Activated CD4-positive, alpha-beta memory T cell treated with anti-CD3 and anti-CD28 coated beads, Interleukin-2, amount 10 ng/mL, durations not matched to agents 7 days and 5 days (primary cell): ENCODE data around the gene BEAN1. TPM values are rescaled to one million over a fixed set of nuclear protein-coding genes. Genes with fewer than 3 reads are reported as not detected.
"Not testable (repeated sequence)": the region's sequence is repeated elsewhere in the genome, so short reads cannot be mapped to it uniquely, and the experiment has no call there.

Experiments used
- CTCF ChIA-PET: fragments of 350-600 bp; sonication (Branson Sonifier 250); formaldehyde crosslinking; loops from one replicate; lab custom pipeline; 2021; ENCODE audit warnings: antibody characterized with exemption, inconsistent platforms; lab: Charles Lee
- POLR2A ChIA-PET: fragments of 350-600 bp; sonication (Branson Sonifier 250); formaldehyde crosslinking; loops from one replicate; lab custom pipeline; 2021; ENCODE audit warnings: antibody characterized with exemption; lab: Charles Lee
- DNase-seq: peaks from one replicate; pipeline ENCODE4 v3.0.0-alpha.2; 2020
- H3K27ac Mint-ChIP-seq: one replicate; pipeline ENCODE4 v1.8.0; 2021; ENCODE audit warnings: mild to moderate bottlenecking, mixed read lengths
- H3K27me3 Mint-ChIP-seq: one replicate; pipeline ENCODE4 v1.8.0; 2021; ENCODE audit warnings: mixed read lengths
- H3K36me3 Mint-ChIP-seq: one replicate; pipeline ENCODE4 v1.8.0; 2021; ENCODE audit warnings: low read depth, mixed read lengths
- H3K4me1 Mint-ChIP-seq: one replicate; pipeline ENCODE4 v1.8.0; 2021; ENCODE audit warnings: mixed read lengths
- H3K4me3 Mint-ChIP-seq: one replicate; pipeline ENCODE4 v1.8.0; 2021; ENCODE audit warnings: mild to moderate bottlenecking, mixed read lengths
- H3K9me3 Mint-ChIP-seq: one replicate; pipeline ENCODE4 v1.8.0; 2021; ENCODE audit warnings: mixed read lengths
- total RNA-seq, 2 experiments: library from RNA; stranded (reverse); gene quantifications; one replicate each; pipeline ENCODE4 v1.2.3, GENCODE V29; 2021

The BEAN1 gene
- total RNA-seq, 2 experiments from 2014 or later: not detected

DNA sequence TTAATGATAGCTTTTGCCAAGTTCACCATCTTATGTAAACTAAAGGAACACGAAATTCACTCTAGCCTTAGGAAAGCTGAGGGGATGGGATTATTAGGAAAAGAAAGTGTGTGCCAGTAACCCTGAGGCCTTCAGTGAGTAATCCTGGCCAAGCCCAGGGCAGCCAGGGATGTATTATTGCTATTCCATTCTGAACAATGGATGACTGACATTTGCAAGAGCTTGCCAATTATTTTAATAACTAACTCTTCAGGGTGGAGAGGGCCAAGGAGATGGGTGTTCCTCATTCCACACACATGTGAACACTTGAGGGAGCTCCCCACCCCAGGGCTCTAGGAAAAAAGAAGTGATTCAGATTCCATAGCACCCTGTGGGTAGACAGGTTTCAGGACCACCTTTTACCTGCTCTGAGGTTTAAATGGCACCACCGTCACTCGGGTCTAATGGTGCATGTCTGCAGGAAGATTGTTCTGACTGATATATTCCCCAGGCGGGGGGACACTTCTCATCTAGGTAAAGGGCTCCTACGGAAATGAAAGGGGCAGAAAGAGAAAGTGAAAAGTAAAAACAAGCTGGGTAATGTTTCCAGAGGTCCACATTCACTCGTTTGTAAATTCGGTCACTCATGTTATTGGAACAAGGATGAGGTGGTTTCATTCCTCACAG, 81.3 kb downstream of the BEAN1 start:
- ChIA-PET CTCF (interaction anchor here (1.0 to 1.4 kb wide), 3 partner anchors 55 to 81 kb away, joined by 3 to 4 read pairs (median 4); no protein-coding TSS in a partner anchor), POLR2A (interaction anchor here (1.3 kb wide), 1 partner anchor 16 kb away, joined by 3 read pairs; no protein-coding TSS in a partner anchor)
- Mint-ChIP-seq H3K36me3 (peaks cover 5% of the 10 kb centered on the region), H3K9me3 (no peaks in the 10 kb centered on the region), H3K4me3 (no peak overlapping the region), H3K27me3 (no peaks in the 10 kb centered on the region), H3K27ac (no peak overlapping the region), H3K4me1 (peaks cover 13% of the 10 kb centered on the region)
- DNase-seq: no peak

DNA sequence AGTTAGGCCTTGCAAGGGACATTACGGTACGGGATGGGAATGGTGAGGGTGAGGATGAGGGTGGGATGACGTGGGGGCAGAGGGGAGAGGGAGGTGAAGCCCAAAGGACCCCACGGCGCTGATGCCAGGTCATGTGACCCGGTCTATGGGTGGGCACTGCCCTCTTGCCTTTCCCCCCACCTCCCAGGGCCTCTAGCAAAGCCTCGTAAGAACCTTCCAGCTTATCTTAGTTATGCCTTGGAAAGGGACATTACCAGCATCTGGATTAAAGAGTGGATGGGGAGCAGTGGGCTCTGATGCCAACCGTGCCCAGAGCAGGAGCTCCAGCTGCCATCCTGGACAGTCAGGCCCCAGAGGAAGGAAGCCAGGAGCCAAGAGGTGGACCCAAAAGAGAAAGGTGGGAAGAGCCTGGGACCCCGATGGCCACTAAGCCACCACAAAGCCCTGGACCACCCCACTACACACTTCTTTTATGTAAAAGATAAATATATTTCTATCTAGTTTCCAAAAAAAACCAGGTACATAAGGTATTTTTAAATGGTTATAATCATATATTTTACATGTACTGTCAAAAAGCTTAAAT, 81.9 kb downstream of the BEAN1 start:
- DNase-seq: no peak
- peaks cover 5% of the 10 kb centered on the region for H3K36me3 Mint-ChIP-seq
- H3K27me3 Mint-ChIP-seq: no peaks in the 10 kb centered on the region
- no peak overlapping the region for H3K4me3 Mint-ChIP-seq
- ChIA-PET CTCF (interaction anchor here (1.0 to 1.4 kb wide), 3 partner anchors 54 to 80 kb away, joined by 3 to 4 read pairs (median 4); no protein-coding TSS in a partner anchor), POLR2A (interaction anchor here (1.3 to 3.7 kb wide), 2 partner anchors 12 to 16 kb away, joined by 3 to 14 read pairs; no protein-coding TSS in a partner anchor)
- no peak overlapping the region for H3K27ac Mint-ChIP-seq
- H3K9me3 Mint-ChIP-seq: no peaks in the 10 kb centered on the region
- H3K4me1 Mint-ChIP-seq: peaks cover 10% of the 10 kb centered on the region

DNA sequence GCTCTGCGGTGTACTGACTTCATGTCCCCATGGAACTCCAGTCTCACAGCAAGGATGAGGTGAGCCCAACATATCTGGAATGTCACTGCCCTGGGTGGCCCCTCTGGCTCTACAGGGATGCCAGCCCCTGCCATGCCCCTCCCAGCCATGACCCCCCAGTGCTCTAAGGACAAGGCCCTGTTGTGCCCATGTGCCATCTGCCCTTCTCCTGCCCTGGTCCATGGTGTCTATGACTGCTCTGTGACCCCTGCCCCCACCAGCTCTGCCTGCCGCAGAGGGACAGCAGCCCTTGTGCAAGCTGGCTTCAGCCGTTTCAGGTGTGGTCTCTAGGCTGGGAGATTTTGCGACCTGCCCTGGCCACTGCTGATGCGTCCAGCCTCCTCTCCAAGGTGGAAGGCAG, 82.5 kb downstream of the BEAN1 start:
- Mint-ChIP-seq H3K27me3 (no peaks in the 10 kb centered on the region), H3K36me3 (peaks cover 5% of the 10 kb centered on the region), H3K9me3 (no peaks in the 10 kb centered on the region), H3K4me1 (peaks cover 10% of the 10 kb centered on the region), H3K4me3 (no peak overlapping the region), H3K27ac (no peak overlapping the region)
- no peak for DNase-seq
- ChIA-PET CTCF (interaction anchor here (0.6 kb wide), 1 partner anchor 26 kb away, joined by 4 read pairs; no protein-coding TSS in a partner anchor), POLR2A (interaction anchor here (3.7 kb wide), 1 partner anchor 12 kb away, joined by 14 read pairs; no protein-coding TSS in a partner anchor)

DNA sequence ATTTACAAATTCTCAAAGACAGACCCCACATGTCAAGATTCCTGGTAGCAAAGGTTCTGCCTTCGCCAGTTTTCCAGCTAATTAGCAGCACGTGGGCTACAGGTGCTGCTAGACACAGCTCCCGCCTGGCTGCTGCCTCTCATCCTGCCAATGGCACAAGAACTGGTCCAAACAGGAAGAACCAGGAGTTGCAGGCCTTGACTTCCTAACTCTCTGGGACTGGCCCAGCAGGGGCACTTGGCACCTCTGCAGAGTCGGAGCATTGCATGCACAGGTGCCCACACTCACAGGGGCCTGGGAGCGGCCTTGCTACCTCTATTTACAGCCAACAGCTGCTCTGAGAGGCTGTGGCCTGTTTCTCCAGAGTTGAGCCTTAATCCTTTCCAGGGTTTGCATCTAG, 83.2 kb downstream of the BEAN1 start:
- peaks cover 15% of the 10 kb centered on the region for H3K4me1 Mint-ChIP-seq
- H3K9me3 Mint-ChIP-seq: no peaks in the 10 kb centered on the region
- H3K27ac Mint-ChIP-seq: no peak overlapping the region
- ChIA-PET CTCF (no interaction called here), POLR2A (interaction anchor here (1.5 to 3.7 kb wide), 2 partner anchors 11 to 42 kb away, joined by 4 to 14 read pairs; partner anchors contain the start of gene CKLF)
- H3K36me3 Mint-ChIP-seq: peaks cover 5% of the 10 kb centered on the region
- no peaks in the 10 kb centered on the region for H3K27me3 Mint-ChIP-seq
- no peak for DNase-seq
- H3K4me3 Mint-ChIP-seq: no peak overlapping the region

DNA sequence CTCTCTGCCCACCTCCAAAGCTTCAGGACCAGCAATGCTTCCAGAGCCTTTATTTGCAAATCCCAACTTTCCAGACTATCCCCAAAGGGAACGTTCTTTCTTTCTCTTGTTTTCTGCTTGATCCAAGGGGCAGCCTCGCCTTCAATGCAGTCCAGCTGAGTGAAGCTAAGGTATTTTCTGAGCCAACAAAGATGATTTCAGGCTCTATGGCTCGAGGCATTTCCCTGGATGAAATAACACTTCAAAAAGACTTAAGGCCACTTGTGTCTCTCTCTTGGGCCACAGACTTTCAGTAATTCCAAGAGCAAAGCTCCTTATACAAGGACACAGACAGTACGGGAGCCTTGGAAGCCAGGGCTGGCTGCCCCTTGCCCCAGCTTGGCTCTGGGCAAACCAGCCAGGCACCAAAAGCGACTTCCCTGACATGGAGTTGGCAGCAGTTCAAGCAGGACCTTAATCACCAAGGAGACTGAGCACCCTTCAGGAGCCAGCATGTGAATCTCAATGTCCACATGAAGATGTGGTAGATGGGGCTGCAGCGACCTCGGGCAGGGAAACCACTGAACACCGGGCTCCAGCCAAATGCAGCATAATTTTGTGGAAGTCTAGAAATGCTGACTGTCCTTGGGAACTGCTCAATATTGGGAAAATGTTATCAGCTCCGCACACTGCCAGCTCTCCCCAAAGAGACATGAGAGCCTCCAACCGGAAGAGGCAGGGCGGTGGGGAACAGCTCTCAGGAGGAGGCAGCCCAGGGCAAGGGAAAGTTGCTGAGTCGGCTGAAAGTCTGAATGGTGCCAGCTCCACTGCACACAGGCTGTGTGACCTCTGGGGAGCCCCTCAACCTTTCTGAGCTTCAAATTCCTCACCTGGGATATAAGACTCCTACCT, 83.9 kb downstream of the BEAN1 start:
- H3K27ac Mint-ChIP-seq: no peak overlapping the region
- peaks cover 5% of the 10 kb centered on the region for H3K36me3 Mint-ChIP-seq
- no peak overlapping the region for H3K4me3 Mint-ChIP-seq
- ChIA-PET CTCF (interaction anchor here (1.3 to 2.4 kb wide), 3 partner anchors 41 to 154 kb away, joined by 4 to 11 read pairs (median 5); partner anchors contain the start of gene CKLF), POLR2A (interaction anchor here (0.8 to 3.7 kb wide), 4 partner anchors 10 to 98 kb away, joined by 3 to 14 read pairs (median 4); partner anchors contain the start of gene CKLF)
- DNase-seq: no peak
- H3K9me3 Mint-ChIP-seq: no peaks in the 10 kb centered on the region
- peaks cover 22% of the 10 kb centered on the region for H3K4me1 Mint-ChIP-seq
- H3K27me3 Mint-ChIP-seq: no peaks in the 10 kb centered on the region

DNA sequence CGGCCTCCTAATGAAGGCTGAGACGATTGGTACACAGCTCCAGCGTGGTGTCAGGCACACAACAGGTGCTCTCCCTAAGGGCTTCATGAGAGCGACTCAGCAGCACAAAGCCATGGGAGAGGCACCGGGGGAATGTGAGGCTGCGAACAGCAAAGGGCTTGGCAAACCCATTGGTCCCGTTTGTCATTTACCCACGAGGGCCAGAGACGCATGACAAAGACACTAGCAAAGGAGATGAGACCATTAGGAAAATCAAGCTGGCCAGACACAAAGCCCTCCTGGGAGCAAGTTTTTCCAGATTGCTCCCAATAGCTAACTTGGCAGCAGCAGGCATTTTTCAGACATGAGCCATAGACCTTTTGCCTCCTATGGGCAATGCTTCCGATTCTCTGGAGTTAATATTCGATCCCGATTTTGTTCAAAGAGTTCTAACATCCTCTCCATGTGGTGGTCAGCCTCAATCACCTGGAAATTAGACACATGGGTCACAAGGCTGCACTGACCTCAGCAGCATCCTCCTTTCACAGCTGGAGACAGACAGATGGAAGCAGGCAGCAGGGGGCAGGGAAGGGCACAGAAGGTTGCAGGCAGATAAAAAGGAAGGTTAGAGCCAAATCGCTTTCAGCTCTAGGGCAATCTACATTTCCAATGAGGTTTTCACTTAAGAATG, 84.6 kb downstream of the BEAN1 start:
- POLR2A ChIA-PET: interaction anchor here (0.8 to 3.7 kb wide), 5 partner anchors 10 to 97 kb away, joined by 3 to 14 read pairs (median 3); partner anchors contain the start of gene CKLF

DNA sequence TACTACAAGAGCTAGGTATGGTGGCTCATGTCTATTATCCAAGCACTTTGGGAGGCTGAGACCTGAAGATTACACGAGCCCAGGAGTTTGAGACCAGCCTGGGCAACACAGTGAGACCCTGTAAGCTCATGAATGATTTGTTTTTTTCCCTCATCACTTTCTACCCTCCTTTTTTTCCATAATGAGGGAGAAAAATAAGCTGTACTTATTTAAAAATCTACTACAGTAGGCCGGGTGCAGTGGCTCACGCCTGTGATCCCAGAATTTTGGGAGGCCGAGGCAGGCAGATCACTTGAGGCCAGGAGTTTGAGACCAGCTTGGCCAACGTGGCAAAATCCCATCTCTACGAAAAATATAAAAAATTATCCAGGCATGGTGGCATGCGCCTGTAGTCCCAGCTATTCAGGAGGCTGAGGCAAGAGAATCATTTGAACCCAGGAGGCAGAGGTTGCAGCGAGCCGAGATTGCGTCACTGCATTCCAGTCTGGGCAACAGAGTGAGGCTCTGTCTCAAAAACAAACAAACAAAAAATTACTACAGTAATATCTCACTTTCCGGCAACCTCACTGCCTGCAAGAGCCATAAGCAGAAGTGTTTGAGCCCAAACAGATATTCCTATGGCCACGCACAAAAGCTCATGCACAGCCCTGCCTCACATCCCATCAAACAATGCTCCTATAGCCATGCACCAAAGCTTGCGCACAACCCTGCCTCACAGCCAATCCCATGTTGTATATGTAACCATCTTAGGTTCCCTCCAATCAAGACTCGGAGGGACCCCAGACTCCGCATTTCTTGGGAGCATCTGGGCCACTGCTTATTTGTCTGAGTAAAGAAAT, 85.4 kb downstream of the BEAN1 start:
- no peak overlapping the region for H3K27ac Mint-ChIP-seq
- CTCF ChIA-PET: interaction anchor here (0.9 to 2.4 kb wide), 5 partner anchors 10 to 155 kb away, joined by 3 to 11 read pairs (median 5); partner anchors contain the start of gene CKLF

More for the DNA sequence above, 84.6 kb downstream of the BEAN1 start:
- no peak overlapping the region for H3K4me3 Mint-ChIP-seq
- H3K9me3 Mint-ChIP-seq: no peaks in the 10 kb centered on the region
- peaks cover 5% of the 10 kb centered on the region for H3K36me3 Mint-ChIP-seq
- DNase-seq: no peak
- CTCF ChIA-PET: interaction anchor here (0.9 to 2.4 kb wide), 5 partner anchors 11 to 154 kb away, joined by 3 to 11 read pairs (median 5); partner anchors contain the start of gene CKLF
- peaks cover 30% of the 10 kb centered on the region for H3K4me1 Mint-ChIP-seq
- H3K27me3 Mint-ChIP-seq: no peaks in the 10 kb centered on the region
- no peak overlapping the region for H3K27ac Mint-ChIP-seq

DNA sequence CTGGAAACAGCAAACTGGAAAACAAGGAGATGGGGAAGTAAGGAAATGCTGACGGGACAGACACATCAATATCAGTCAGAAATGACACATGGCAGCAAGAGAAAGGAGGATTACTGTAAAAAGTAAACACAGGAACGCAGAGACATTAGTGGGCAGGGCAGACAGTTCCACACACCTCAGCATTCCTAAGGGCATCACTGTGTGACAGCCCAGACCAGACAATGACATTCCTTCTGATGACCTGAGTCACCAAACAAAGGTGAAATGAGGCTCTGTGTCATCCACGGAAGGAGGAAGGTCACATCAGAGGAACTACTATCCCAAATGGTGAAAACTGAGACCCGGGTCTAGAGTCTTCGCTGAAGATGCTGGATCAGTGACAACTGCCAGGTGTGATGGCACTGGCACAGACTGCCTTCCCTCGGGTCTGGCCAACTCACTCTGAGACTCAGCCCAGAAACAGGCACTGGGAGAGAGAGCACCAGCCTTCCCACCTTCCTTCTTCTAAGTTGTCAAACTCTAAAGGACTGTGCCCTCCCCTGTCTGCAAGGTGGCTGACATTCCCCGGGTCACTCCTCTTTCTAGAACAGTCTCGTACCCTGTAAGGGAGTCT, 86.1 kb downstream of the BEAN1 start:
- peaks cover 12% of the 10 kb centered on the region for H3K36me3 Mint-ChIP-seq
- H3K4me3 Mint-ChIP-seq: no peak overlapping the region
- no peak for DNase-seq
- no peaks in the 10 kb centered on the region for H3K9me3 Mint-ChIP-seq
- H3K4me1 Mint-ChIP-seq: peaks cover 44% of the 10 kb centered on the region
- no peak overlapping the region for H3K27ac Mint-ChIP-seq
- POLR2A ChIA-PET: interaction anchor here (1.5 kb wide), 1 partner anchor 39 kb away, joined by 5 read pairs; the partner anchor contains the start of gene CKLF
- H3K27me3 Mint-ChIP-seq: no peaks in the 10 kb centered on the region
- CTCF ChIA-PET: interaction anchor here (2.4 kb wide), 1 partner anchor 76 kb away, joined by 11 read pairs; no protein-coding TSS in a partner anchor

More for the DNA sequence above, 85.4 kb downstream of the BEAN1 start:
- DNase-seq: no peak
- POLR2A ChIA-PET: interaction anchor here (0.9 to 3.7 kb wide), 4 partner anchors 9 to 91 kb away, joined by 3 to 14 read pairs (median 4); partner anchors contain the start of gene CKLF
- H3K9me3 Mint-ChIP-seq: no peaks in the 10 kb centered on the region
- H3K27me3 Mint-ChIP-seq: no peaks in the 10 kb centered on the region
- H3K4me3 Mint-ChIP-seq: no peak overlapping the region
- peaks cover 11% of the 10 kb centered on the region for H3K36me3 Mint-ChIP-seq
- peaks cover 37% of the 10 kb centered on the region for H3K4me1 Mint-ChIP-seq

DNA sequence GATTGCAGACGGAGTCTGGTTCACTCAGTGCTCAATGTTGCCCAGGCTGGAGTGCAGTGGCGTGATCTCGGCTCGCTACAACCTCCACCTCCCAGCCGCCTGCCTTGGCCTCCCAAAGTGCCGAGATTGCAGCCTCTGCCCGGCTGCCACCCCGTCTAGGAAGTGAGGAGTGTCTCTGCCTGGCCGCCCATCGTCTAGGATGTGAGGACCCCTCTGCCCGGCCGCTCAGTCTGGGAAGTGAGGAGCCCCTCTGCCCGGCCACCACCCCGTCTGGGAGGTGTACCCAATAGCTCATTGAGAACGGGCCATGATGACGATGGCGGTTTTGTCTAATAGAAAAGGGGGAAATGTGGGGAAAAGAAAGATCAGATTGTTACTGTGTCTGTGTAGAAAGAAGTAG, 87.3 kb downstream of the BEAN1 start:
- DNase-seq, H3K9me3 Mint-ChIP-seq, POLR2A ChIA-PET, H3K27ac Mint-ChIP-seq, H3K27me3 Mint-ChIP-seq, H3K4me3 Mint-ChIP-seq: not testable (repeated sequence)
- Mint-ChIP-seq H3K36me3 (peaks cover 13% of the 10 kb centered on the region), H3K4me1 (peaks cover 49% of the 10 kb centered on the region)
- CTCF ChIA-PET: interaction anchor here (2.0 kb wide), 1 partner anchor 108 kb away, joined by 19 read pairs; no protein-coding TSS in a partner anchor

DNA sequence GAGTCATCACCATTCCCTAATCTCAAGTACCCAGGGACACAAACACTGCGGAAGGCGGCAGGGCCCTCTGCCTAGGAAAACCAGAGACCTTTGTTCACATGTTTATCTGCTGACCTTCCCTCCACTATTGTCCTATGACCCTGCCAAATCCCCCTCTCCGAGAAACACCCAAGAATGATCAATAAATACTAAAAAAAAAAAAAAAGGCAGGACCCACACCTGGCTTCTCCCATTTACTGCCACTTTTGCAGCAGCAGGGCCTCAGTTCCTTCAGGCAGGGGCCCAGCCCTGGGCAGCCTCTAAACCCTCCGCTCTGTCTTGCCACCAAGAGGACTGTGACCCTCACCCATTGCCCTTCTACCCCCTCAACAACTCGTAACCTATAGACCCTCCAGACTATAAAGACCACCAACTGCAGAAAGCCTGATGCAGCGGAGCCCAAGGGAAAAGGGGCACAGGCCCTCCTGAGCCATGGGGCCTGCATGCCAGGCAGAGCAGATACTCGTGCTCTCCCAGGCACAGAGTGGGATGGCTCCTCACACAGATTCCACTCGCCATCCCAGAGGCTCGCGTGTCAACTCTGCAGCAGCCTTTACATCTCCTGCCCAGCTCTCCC, 88.0 kb downstream of the BEAN1 start:
- DNase-seq: peak; percentile 14
- H3K27me3 Mint-ChIP-seq, H3K4me3 Mint-ChIP-seq, H3K9me3 Mint-ChIP-seq: not testable (repeated sequence)
- CTCF ChIA-PET: interaction anchor here (0.8 to 2.0 kb wide), 18 partner anchors 10 to 173 kb away, joined by 3 to 19 read pairs (median 4); partner anchors contain the start of gene CKLF
- POLR2A ChIA-PET: interaction anchor here (1.1 to 1.4 kb wide), 3 partner anchors 10 to 37 kb away, joined by 4 to 19 read pairs (median 5); partner anchors contain the start of gene CKLF
- Mint-ChIP-seq H3K4me1 (peaks cover 56% of the 10 kb centered on the region), H3K36me3 (peaks cover 16% of the 10 kb centered on the region), H3K27ac (peak overlapping the region; percentile 97)
